GM06990 (cell line): ENCODE results near the gene ZNF77.
"Not testable (repeated sequence)": the region's sequence is repeated elsewhere in the genome, so short reads cannot be mapped to it uniquely, and the experiment has no call there.

Experiments
- DNase-seq: peaks from one replicate; pipeline ENCODE4 v3.0.0-alpha.2; 2011; ENCODE audit not compliant: insufficient read length; ENCODE audit errors: extremely low read depth
- H3K27me3 ChIP-seq: replicated peaks from 2 replicates; pipeline ENCODE4 v1.6.0; 2011; ENCODE audit warnings: low read length; ENCODE audit not compliant: control insufficient read depth, insufficient read depth
- H3K36me3 ChIP-seq: 2 replicates; pipeline ENCODE4 v1.5.1; 2011; ENCODE audit warnings: low read length; ENCODE audit not compliant: control insufficient read depth, insufficient read depth
- H3K4me3 ChIP-seq: replicated peaks from 2 replicates; pipeline ENCODE4 v1.5.1; 2011; ENCODE audit warnings: low read depth, mild to moderate bottlenecking, control low read depth, low read length
- CTCF ChIP-seq: IDR thresholded peaks from 2 replicates; pipeline ENCODE4 v1.5.1; 2011; ENCODE audit warnings: low read length, control low read depth, mild to moderate bottlenecking, inconsistent platforms; ENCODE audit not compliant: insufficient read depth, poor library complexity, severe bottlenecking

ZNF77 gene

GRCh38 chr19:2944403-2944774, 382 bp downstream of the ZNF77 start:
- no peak for TF ChIP-seq CTCF
- Histone ChIP-seq H3K4me3 (peak overlapping the region; percentile 86), H3K27me3 (no peaks in the 10 kb centered on the region), H3K36me3 (no peaks in the 10 kb centered on the region; the same call in 1 of the 2 replicates)
- DNase-seq = no peak

GRCh38 chr19:2942928-2943640, 1.7 kb downstream of the ZNF77 start:
- Histone ChIP-seq H3K36me3 (no peaks in the 10 kb centered on the region; the same call in none of the 2 replicates), H3K27me3 (no peaks in the 10 kb centered on the region), H3K4me3 (no peak overlapping the region)
- no peak for TF ChIP-seq CTCF
- no peak for DNase-seq

- not testable (repeated sequence) for DNase-seq, H3K4me3 ChIP-seq, H3K27me3 ChIP-seq
- H3K36me3 ChIP-seq = peaks cover 11% of the 10 kb centered on the region
Measured at GRCh38 chr19:2935863-2936262, 8.9 kb downstream of the ZNF77 start.

- Histone ChIP-seq H3K27me3 (no peaks in the 10 kb centered on the region), H3K36me3 (peaks cover 11% of the 10 kb centered on the region), H3K4me3 (no peak overlapping the region)
- no peak for DNase-seq
- TF ChIP-seq CTCF = no peak
Measured at GRCh38 chr19:2933490-2933910, 11.3 kb downstream of the ZNF77 start.

GRCh38 chr19:2927032-2927430, 17.7 kb downstream of the ZNF77 start:
- no peak for DNase-seq
- Histone ChIP-seq H3K36me3 (no peaks in the 10 kb centered on the region), H3K4me3 (no peak overlapping the region), H3K27me3 (no peaks in the 10 kb centered on the region)
- no peak for TF ChIP-seq CTCF

- Histone ChIP-seq H3K4me3 (no peak overlapping the region), H3K36me3 (no peaks in the 10 kb centered on the region), H3K27me3 (no peaks in the 10 kb centered on the region)
- DNase-seq = no peak
- no peak for TF ChIP-seq CTCF
Measured at GRCh38 chr19:2926341-2927031, 18.3 kb downstream of the ZNF77 start.
